HCT116 (cell line): ENCODE measurements around the gene COL23A1. TPM values are rescaled to one million over a fixed set of nuclear protein-coding genes. Genes with fewer than 3 reads are reported as not detected.

Source experiments
- ATAC-seq: fragments of 200-7000 bp; cut with Tn5 transposase; 2 replicates; pipeline ENCODE4 v1.9.1; 2020; ENCODE audit warnings: mild to moderate bottlenecking, moderate library complexity
- BruUV-seq: library from RNA; stranded (reverse); fragments of 400-500 nt; replicated peaks from 2 replicates; lab custom pipeline; 2021; lab: Mats Ljungman, UMichigan
- CTCF ChIA-PET: fragments of 300-600 bp; sonication (Branson Sonifier 250); formaldehyde crosslinking; loops from one replicate; lab custom pipeline; 2021; ENCODE audit warnings: antibody characterized with exemption; lab: Charles Lee
- POLR2A ChIA-PET: fragments of 300-600, 350-600 bp; sonication (Branson Sonifier 250); formaldehyde crosslinking; loops from one replicate; lab custom pipeline; 2021; ENCODE audit warnings: antibody characterized with exemption; lab: Charles Lee
- RAD21 ChIA-PET, 2 experiments: fragments of 300-600 bp; sonication (Branson Sonifier 250); formaldehyde crosslinking; loops; one replicate each; lab custom pipeline; 2023; ENCODE audit warnings: low total read pairs in 2 of 2; ENCODE audit not compliant: uncharacterized antibody in 2 of 2, unreplicated experiment in 2 of 2, low non-redundant PET in 1 of 2; lab: Charles Lee
- DNase-seq: peaks from one replicate; pipeline ENCODE4 v3.0.0-alpha.2; 2010; ENCODE audit warnings: low read depth, low spot score
- H2AFZ ChIP-seq: fragments of 200-600 bp; shearing (Covaris generic), sonication (generic); 2 replicates; pipeline ENCODE4 v1.6.1; 2017; ENCODE audit warnings: low read depth, mixed run types, mixed read lengths, antibody characterized with exemption, low read length; ENCODE audit not compliant: poor library complexity, severe bottlenecking
- H3K27ac ChIP-seq: 2 replicates; pipeline ENCODE4 v1.5.1; 2012; ENCODE audit warnings: low read depth, low read length
- H3K27me3 ChIP-seq: fragments of 200-600 bp; sonication (generic); 2 replicates; pipeline ENCODE4 v1.6.1; 2016; ENCODE audit warnings: mixed run types, low read length, mixed read lengths; ENCODE audit not compliant: insufficient read depth
- H3K36me3 ChIP-seq, 2 experiments: fragments of 200-500 bp in 1 of 2; fragments of 200-600 bp in 1 of 2; sonication (Bioruptor generic) in 1 of 2; sonication (generic) in 1 of 2; 2 replicates each; pipeline versions ENCODE4 v1.5.1 to v1.6.1; 2014 to 2016; ENCODE audit warnings: low read length in 2 of 2, inconsistent platforms in 1 of 2, mixed read lengths in 1 of 2, mixed run types in 1 of 2; ENCODE audit not compliant: insufficient read depth in 2 of 2, control insufficient read depth in 1 of 2
- H3K4me1 ChIP-seq, 2 experiments: fragments of 200-600 bp in 1 of 2; sonication (generic) in 1 of 2; 2 replicates each; pipeline versions ENCODE4 v1.5.1 to v1.6.1; 2012 to 2017; ENCODE audit warnings: low read length in 2 of 2, inconsistent platforms in 1 of 2, mild to moderate bottlenecking in 1 of 2, mixed read lengths in 1 of 2, mixed run types in 1 of 2, moderate library complexity in 1 of 2; ENCODE audit not compliant: insufficient read depth in 2 of 2, control insufficient read depth in 1 of 2
- H3K4me2 ChIP-seq: fragments of 200-600 bp; sonication (generic); 2 replicates; pipeline ENCODE4 v1.6.1; 2017; ENCODE audit warnings: mixed run types, low read length, mixed read lengths
- H3K4me3 ChIP-seq, 2 experiments: fragments of 200-600 bp in 1 of 2; sonication (generic) in 1 of 2; replicated peaks in 1 of 2; 2 replicates each; pipeline ENCODE4 v1.5.1; 2011 to 2016; ENCODE audit warnings: low read length in 2 of 2, control low read depth in 1 of 2, low read depth in 1 of 2, mild to moderate bottlenecking in 1 of 2, mixed read lengths in 1 of 2, mixed run types in 1 of 2
- H3K79me2 ChIP-seq: fragments of 200-600 bp; sonication (generic); 2 replicates; pipeline ENCODE4 v1.6.1; 2017; ENCODE audit warnings: mild to moderate bottlenecking, mixed run types, low read length, moderate library complexity, mixed read lengths; ENCODE audit not compliant: insufficient read depth
- H3K9ac ChIP-seq: fragments of 200-600 bp; sonication (generic); 2 replicates; pipeline ENCODE4 v1.6.1; 2016; ENCODE audit warnings: low read length, mixed read lengths
- H3K9me2 ChIP-seq: fragments of 200-600 bp; sonication (generic), shearing (Covaris generic); 2 replicates; pipeline ENCODE4 v1.6.1; 2017; ENCODE audit warnings: mixed run types, mild to moderate bottlenecking, moderate library complexity; ENCODE audit not compliant: insufficient read depth
- H3K9me3 ChIP-seq, 2 experiments: fragments of 200-500 bp in 1 of 2; fragments of 200-600 bp in 1 of 2; sonication (Bioruptor generic) in 1 of 2; sonication (generic) in 1 of 2; 2 replicates each; pipeline ENCODE4 v1.6.1; 2014 to 2017; ENCODE audit warnings: low read length in 2 of 2, mixed read lengths in 2 of 2, inconsistent platforms in 1 of 2, low read depth in 1 of 2, mild to moderate bottlenecking in 1 of 2, mixed run types in 1 of 2, moderate library complexity in 1 of 2; ENCODE audit not compliant: control insufficient read depth in 1 of 2, insufficient read depth in 1 of 2
- H4K20me1 ChIP-seq: fragments of 200-600 bp; sonication (generic), shearing (Covaris generic); 2 replicates; pipeline ENCODE4 v1.6.1; 2017; ENCODE audit warnings: mixed run types, mild to moderate bottlenecking, moderate library complexity; ENCODE audit not compliant: insufficient read depth
- CEBPB ChIP-seq: IDR thresholded peaks from 2 replicates; pipeline ENCODE4 v1.6.1; 2012; ENCODE audit warnings: low read depth
- EZH2 ChIP-seq: fragments of 200-600 bp; sonication (generic); IDR thresholded peaks from 2 replicates; pipeline ENCODE4 v1.6.1; 2017; ENCODE audit warnings: antibody characterized with exemption, mixed run types
- FOSL1 ChIP-seq: IDR thresholded peaks from 2 replicates; pipeline ENCODE4 v1.6.1; 2012; ENCODE audit warnings: low read depth
- JUND ChIP-seq: IDR thresholded peaks from 2 replicates; pipeline ENCODE4 v1.6.1; 2012
- SIN3A ChIP-seq: IDR thresholded peaks from 2 replicates; pipeline ENCODE4 v1.6.1; 2012; ENCODE audit warnings: low read depth
- YY1 ChIP-seq: IDR thresholded peaks from 2 replicates; pipeline ENCODE4 v1.6.1; 2011; ENCODE audit warnings: low read length, low read depth, moderate library complexity, mild to moderate bottlenecking; ENCODE audit not compliant: insufficient replicate concordance; ENCODE audit errors: extremely low read depth
- intact Hi-C: fragments of 100-400 bp; cut with micrococcal nuclease; formaldehyde crosslinking; loops from 2 replicates; pipeline ENCODE4 v1.10.0; 2022
- total RNA-seq: library from RNA; stranded (reverse); gene quantifications from one replicate; pipeline ENCODE4 v1.2.1, GENCODE V29; 2021; ENCODE audit not compliant: unreplicated experiment
- TF ChIP-seq, protein P1 (sequence below), 3 experiments: fragments of 200-600 bp in 1 of 3; sonication (generic) in 1 of 3; IDR thresholded peaks in 2 of 3; conservative IDR thresholded peaks in 1 of 3; 2 replicates each; pipeline ENCODE4 v1.5.1; 2012 to 2017; ENCODE audit warnings: low read depth in 2 of 3, low read length in 2 of 3, antibody characterized with exemption in 1 of 3, borderline replicate concordance in 1 of 3, control low read depth in 1 of 3, mild to moderate bottlenecking in 1 of 3, mixed read lengths in 1 of 3, mixed run types in 1 of 3, moderate library complexity in 1 of 3; ENCODE audit not compliant: insufficient read depth in 1 of 3
- TF ChIP-seq, protein P2 (sequence below): IDR thresholded peaks from 2 replicates; pipeline ENCODE4 v1.6.1; 2012; ENCODE audit warnings: low read depth
- TF ChIP-seq, protein P3 (sequence below): IDR thresholded peaks from 2 replicates; pipeline ENCODE4 v1.6.1; 2012
- TF ChIP-seq, protein P4 (sequence below): IDR thresholded peaks from 2 replicates; pipeline ENCODE4 v1.6.1; 2012

Gene COL23A1
- total RNA-seq, 1 experiment from 2014 or later: not detected

DNA sequence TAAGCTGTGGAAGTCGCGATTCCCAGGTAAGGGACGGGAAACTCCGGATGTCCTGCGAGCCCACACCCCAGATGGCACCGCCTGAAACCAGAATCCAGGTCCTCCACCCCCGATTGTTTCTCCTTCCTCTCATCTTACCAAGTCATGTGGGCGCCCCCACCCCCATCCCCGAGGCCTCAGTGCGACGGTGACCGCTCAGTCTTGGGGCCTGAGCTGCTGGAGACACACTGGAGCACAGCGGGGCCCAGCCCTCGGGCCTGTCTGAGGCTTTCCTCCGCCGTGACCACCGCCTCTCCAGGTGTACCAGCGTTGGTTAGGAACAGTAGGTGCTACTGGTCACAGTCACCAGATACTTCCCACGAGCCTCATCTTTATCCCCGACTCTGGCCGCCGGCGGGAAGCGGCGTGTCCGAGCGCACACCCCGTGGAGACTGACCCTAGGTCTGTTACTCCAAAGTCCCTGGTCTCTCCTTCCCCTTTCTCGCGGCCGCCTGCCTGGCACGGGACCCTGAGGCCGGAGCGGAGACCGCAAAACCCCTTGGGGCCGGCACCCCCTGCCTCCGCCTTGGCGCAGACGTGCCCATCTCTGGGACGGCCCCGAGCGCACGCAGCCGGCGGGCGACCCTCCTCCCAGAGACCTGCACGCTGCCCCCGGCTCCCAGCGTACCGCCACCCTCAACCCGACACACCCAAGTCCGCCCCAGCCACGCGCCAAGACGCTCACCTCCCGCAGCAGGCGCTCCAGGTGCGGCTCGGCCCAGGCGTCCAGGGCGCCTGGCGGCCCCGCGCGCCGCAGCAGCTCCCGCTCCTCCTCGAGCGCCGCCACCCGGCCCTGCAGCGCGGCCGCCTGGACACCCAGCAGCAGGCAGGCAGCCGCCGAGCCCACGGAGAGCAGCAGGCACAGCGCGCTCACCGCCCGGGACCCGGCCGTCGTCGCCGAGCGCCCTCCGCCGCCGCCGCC is 733 bp downstream of the COL23A1 start:
- RAD21 ChIA-PET: no interaction called here
- Histone ChIP-seq H3K4me3 (no peak overlapping the region), H3K9ac (no peak overlapping the region), H3K36me3 (no peaks in the 10 kb centered on the region), H3K9me3 (no peaks in the 10 kb centered on the region; a peak in 2 of 4 replicates), H4K20me1 (no peaks in the 10 kb centered on the region), H3K27ac (no peak overlapping the region), H2AFZ (no peak overlapping the region), H3K9me2 (no peaks in the 10 kb centered on the region), H3K4me2 (no peak overlapping the region)
- intact Hi-C loops: no loop called here
- CTCF ChIA-PET: no interaction called here
- no peak for ATAC-seq
- POLR2A ChIA-PET: no interaction called here
- TF ChIP-seq CEBPB: no peak
- TF ChIP-seq, protein P1, sequence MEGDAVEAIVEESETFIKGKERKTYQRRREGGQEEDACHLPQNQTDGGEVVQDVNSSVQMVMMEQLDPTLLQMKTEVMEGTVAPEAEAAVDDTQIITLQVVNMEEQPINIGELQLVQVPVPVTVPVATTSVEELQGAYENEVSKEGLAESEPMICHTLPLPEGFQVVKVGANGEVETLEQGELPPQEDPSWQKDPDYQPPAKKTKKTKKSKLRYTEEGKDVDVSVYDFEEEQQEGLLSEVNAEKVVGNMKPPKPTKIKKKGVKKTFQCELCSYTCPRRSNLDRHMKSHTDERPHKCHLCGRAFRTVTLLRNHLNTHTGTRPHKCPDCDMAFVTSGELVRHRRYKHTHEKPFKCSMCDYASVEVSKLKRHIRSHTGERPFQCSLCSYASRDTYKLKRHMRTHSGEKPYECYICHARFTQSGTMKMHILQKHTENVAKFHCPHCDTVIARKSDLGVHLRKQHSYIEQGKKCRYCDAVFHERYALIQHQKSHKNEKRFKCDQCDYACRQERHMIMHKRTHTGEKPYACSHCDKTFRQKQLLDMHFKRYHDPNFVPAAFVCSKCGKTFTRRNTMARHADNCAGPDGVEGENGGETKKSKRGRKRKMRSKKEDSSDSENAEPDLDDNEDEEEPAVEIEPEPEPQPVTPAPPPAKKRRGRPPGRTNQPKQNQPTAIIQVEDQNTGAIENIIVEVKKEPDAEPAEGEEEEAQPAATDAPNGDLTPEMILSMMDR (IDR thresholded peaks at IDR 0.05 in 2 of 3, conservative IDR thresholded peaks at IDR 0.05 in 1 of 3; ENCODE audit: borderline replicate concordance in 1 of 3, insufficient read depth in 1 of 3, low read depth in 2 of 3, low read length in 2 of 3): no peak
- TF ChIP-seq SIN3A: no peak
- TF ChIP-seq, all 23 proteins: peak for 0
- Histone ChIP-seq H3K4me1 (no peaks in the 10 kb centered on the region), H3K79me2 (no peaks in the 10 kb centered on the region), H3K27me3 (no peaks in the 10 kb centered on the region)
- no TSS peak for BruUV-seq
- DNase-seq: no peak

DNA sequence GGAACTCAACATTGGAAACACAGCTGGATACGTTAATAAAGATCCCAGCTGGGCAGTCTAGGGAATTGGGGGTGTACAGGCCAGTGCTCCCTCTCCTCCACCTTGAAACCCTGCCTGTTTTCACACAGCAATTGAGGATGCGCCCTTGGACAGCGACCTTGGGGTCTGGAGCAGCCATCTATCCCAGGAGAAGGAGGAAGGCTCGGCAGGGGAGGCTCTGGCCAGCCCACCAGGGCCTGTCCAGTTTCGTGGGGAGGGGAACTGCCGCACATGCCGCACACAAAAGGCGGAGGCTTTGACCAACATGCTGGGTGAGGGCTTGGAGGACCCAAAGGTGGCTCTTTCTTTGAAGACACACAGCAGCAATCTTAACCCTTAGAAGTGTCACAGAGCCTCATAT is 1.4 kb downstream of the COL23A1 start:
- H3K36me3 ChIP-seq: no peaks in the 10 kb centered on the region
- H3K79me2 ChIP-seq: no peaks in the 10 kb centered on the region
- intact Hi-C loops: no loop called here
- no peaks in the 10 kb centered on the region for H3K9me2 ChIP-seq
- H3K27ac ChIP-seq: no peak overlapping the region
- H3K9ac ChIP-seq: no peak overlapping the region
- DNase-seq (no peak), ATAC-seq (no peak)
- no peaks in the 10 kb centered on the region; a peak in 1 of 4 replicates for H3K9me3 ChIP-seq
- ChIA-PET RAD21 (no interaction called here), POLR2A (no interaction called here), CTCF (no interaction called here)
- no peak overlapping the region for H3K4me3 ChIP-seq
- no peak overlapping the region for H2AFZ ChIP-seq
- no peaks in the 10 kb centered on the region for H3K27me3 ChIP-seq
- no peak overlapping the region for H3K4me2 ChIP-seq
- H4K20me1 ChIP-seq: no peaks in the 10 kb centered on the region
- BruUV-seq: no TSS peak
- no peaks in the 10 kb centered on the region for H3K4me1 ChIP-seq
- TF ChIP-seq JUND: no peak
- no peak for TF ChIP-seq YY1
- TF ChIP-seq, protein P2, sequence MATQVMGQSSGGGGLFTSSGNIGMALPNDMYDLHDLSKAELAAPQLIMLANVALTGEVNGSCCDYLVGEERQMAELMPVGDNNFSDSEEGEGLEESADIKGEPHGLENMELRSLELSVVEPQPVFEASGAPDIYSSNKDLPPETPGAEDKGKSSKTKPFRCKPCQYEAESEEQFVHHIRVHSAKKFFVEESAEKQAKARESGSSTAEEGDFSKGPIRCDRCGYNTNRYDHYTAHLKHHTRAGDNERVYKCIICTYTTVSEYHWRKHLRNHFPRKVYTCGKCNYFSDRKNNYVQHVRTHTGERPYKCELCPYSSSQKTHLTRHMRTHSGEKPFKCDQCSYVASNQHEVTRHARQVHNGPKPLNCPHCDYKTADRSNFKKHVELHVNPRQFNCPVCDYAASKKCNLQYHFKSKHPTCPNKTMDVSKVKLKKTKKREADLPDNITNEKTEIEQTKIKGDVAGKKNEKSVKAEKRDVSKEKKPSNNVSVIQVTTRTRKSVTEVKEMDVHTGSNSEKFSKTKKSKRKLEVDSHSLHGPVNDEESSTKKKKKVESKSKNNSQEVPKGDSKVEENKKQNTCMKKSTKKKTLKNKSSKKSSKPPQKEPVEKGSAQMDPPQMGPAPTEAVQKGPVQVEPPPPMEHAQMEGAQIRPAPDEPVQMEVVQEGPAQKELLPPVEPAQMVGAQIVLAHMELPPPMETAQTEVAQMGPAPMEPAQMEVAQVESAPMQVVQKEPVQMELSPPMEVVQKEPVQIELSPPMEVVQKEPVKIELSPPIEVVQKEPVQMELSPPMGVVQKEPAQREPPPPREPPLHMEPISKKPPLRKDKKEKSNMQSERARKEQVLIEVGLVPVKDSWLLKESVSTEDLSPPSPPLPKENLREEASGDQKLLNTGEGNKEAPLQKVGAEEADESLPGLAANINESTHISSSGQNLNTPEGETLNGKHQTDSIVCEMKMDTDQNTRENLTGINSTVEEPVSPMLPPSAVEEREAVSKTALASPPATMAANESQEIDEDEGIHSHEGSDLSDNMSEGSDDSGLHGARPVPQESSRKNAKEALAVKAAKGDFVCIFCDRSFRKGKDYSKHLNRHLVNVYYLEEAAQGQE: no peak
- TF ChIP-seq, protein P3, sequence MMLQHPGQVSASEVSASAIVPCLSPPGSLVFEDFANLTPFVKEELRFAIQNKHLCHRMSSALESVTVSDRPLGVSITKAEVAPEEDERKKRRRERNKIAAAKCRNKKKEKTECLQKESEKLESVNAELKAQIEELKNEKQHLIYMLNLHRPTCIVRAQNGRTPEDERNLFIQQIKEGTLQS: no peak
- TF ChIP-seq, protein P4, sequence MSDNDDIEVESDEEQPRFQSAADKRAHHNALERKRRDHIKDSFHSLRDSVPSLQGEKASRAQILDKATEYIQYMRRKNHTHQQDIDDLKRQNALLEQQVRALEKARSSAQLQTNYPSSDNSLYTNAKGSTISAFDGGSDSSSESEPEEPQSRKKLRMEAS: no peak
- no peak for TF ChIP-seq FOSL1
- TF ChIP-seq EZH2: no peak
